AG04449 (cell line): ENCODE data around the gene CMTM7.
A peak's percentile ranks its signal among the peaks of the same experiment; 100 is the strongest.
"Not testable (repeated sequence)": the region's sequence is repeated elsewhere in the genome, so short reads cannot be mapped to it uniquely, and the experiment has no call there.

Experiments used
- CTCF ChIA-PET: fragments of 350-600 bp; formaldehyde crosslinking; extraction: SDS; loops from one replicate; lab custom pipeline; 2021; ENCODE audit warnings: antibody characterized with exemption; lab: Yijun Ruan, JAX
- POLR2A ChIA-PET: fragments of 400-600, 350-600 bp; formaldehyde crosslinking; extraction: SDS; loops from one replicate; lab custom pipeline; 2020; ENCODE audit warnings: antibody characterized with exemption, inconsistent platforms; lab: Yijun Ruan, JAX
- DNase-seq: peaks from one replicate; pipeline ENCODE4 v3.0.0-alpha.2; 2010; ENCODE audit warnings: low read depth, low spot score
- H3K4me3 ChIP-seq: 2 replicates; pipeline ENCODE4 v1.5.1; 2011; ENCODE audit warnings: low read depth, mild to moderate bottlenecking, control low read depth, low read length
- CTCF ChIP-seq: IDR thresholded peaks from one replicate; pipeline ENCODE4 v1.5.1; 2011; ENCODE audit warnings: mild to moderate bottlenecking, moderate library complexity, low read length, control low read depth, inconsistent platforms; ENCODE audit not compliant: insufficient read depth; ENCODE audit errors: missing control alignments

Gene CMTM7

GRCh38 chr3:32464726-32465125 lies 73.1 kb downstream of the CMTM7 start:
- CTCF ChIA-PET: interaction anchor here (0.9 to 7.1 kb wide), 4 partner anchors 20 to 90 kb away, joined by 4 to 154 read pairs (median 4); no protein-coding TSS in a partner anchor
- POLR2A ChIA-PET: not testable (repeated sequence)

GRCh38 chr3:32466808-32467207 lies 75.2 kb downstream of the CMTM7 start:
- POLR2A ChIA-PET, DNase-seq, H3K4me3 ChIP-seq: not testable (repeated sequence)
- CTCF ChIA-PET: interaction anchor here (0.8 to 7.1 kb wide), 11 partner anchors 8 to 142 kb away, joined by 3 to 184 read pairs (median 17); partner anchors contain the start of gene CMTM7

More at GRCh38 chr3:32464726-32465125, 73.1 kb downstream of the CMTM7 start:
- DNase-seq, H3K4me3 ChIP-seq: not testable (repeated sequence)

GRCh38 chr3:32467333-32468070 lies 75.8 kb downstream of the CMTM7 start:
- ChIA-PET POLR2A (no interaction called here), CTCF (interaction anchor here (0.7 to 7.1 kb wide), 53 partner anchors 8 to 292 kb away, joined by 3 to 184 read pairs (median 5); partner anchors contain the start of genes CMTM6, CMTM7 and CNOT10)
- DNase-seq: no peak
- peak; percentile 96 for TF ChIP-seq CTCF
- no peak overlapping the region for H3K4me3 ChIP-seq

GRCh38 chr3:32469151-32469874 lies 77.7 kb downstream of the CMTM7 start:
- TF ChIP-seq CTCF: no peak
- DNase-seq: no peak
- CTCF ChIA-PET: interaction anchor here (0.9 to 7.1 kb wide), 17 partner anchors 9 to 293 kb away, joined by 3 to 184 read pairs (median 6); partner anchors contain the start of genes CMTM6 and CMTM7
- POLR2A ChIA-PET: no interaction called here
- no peak overlapping the region for H3K4me3 ChIP-seq

- no peak for TF ChIP-seq CTCF
- ChIA-PET CTCF (interaction anchor here (0.9 to 7.1 kb wide), 9 partner anchors 10 to 184 kb away, joined by 3 to 184 read pairs (median 5); no protein-coding TSS in a partner anchor), POLR2A (no interaction called here)
- H3K4me3 ChIP-seq: no peak overlapping the region
- DNase-seq: no peak
Observed at GRCh38 chr3:32470362-32470761, 78.7 kb downstream of the CMTM7 start.

- no peak for DNase-seq
- no peak overlapping the region for H3K4me3 ChIP-seq
- CTCF ChIA-PET: interaction anchor here (1.0 to 6.4 kb wide), 2 partner anchors 67 to 98 kb away, joined by 3 to 184 read pairs; no protein-coding TSS in a partner anchor
- no peak for TF ChIP-seq CTCF
- POLR2A ChIA-PET: no interaction called here
Observed at GRCh38 chr3:32471246-32471645, 79.6 kb downstream of the CMTM7 start.

- H3K4me3 ChIP-seq, POLR2A ChIA-PET, DNase-seq: not testable (repeated sequence)
- CTCF ChIA-PET: interaction anchor here (2.7 to 6.4 kb wide), 2 partner anchors 97 to 99 kb away, joined by 10 to 184 read pairs; no protein-coding TSS in a partner anchor
Observed at GRCh38 chr3:32472151-32472550, 80.5 kb downstream of the CMTM7 start.
